Measurements from ENCODE around the gene JMJD7. TPM values are rescaled to one million over a fixed set of nuclear protein-coding genes. Genes with fewer than 3 reads are reported as not detected.

Gene JMJD7
- total RNA-seq, 1 experiment from 2014 or later = 13.5 TPM

DNA sequence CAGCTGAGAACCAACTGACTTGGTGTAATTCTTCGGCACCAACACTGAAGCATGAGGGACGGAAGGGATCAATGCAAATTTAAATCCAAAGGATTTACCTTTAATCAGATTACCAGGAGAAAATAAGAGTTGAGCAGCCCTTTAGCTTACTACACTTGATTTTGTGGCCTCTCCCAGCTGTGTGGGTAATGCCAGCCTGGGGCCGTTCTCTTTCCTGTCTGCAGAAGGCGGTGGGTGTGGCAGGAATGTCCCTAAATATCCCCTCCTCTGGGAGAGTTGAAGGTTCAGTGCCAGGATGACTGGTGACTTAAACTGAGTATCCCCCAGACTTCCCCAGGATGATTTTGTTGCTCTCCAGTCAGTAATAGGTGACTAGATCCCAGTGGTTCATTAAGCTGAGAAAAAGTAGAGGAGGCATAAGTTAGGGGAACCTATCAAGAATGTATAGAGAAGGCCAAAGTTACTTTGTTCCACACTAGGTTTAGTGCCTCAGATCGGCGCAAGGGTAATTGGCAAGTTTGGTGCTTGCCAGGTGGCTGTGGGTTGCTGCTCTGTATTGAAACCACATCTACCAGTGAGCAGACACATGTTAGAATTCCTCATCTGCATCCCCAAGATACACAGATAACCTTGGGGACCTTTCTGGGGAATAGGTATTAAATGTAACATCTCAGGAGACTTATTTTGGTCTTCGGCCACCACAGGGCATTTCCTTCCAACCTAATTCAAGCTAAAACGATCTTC, 30.5 kb upstream of the JMJD7 start:
- Histone ChIP-seq H3K79me2 (ENCODE audit: insufficient read depth, low read length) (no peaks in the 10 kb centered on the region), H3K4me3 (replicated peaks in 1 of 2; ENCODE audit: low read depth in 1 of 2, low read length in 2 of 2) (no peak overlapping the region), H3K4me2 (ENCODE audit: low read length) (no peak overlapping the region), H3K36me3 (ENCODE audit: control insufficient read depth in 1 of 2, insufficient read depth in 2 of 2, low read length in 2 of 2) (0 out of 4 replicates have a peak, but pooled peaks cover 0 to 8% of the 10 kb centered on the region in 2 experiments), H3K4me1 (ENCODE audit: control insufficient read depth in 1 of 2, insufficient read depth in 2 of 2, low read length in 2 of 2) (peaks cover 5 to 30% of the 10 kb centered on the region in 2 experiments; a peak in 3 of 4 replicates), H3K9ac (ENCODE audit: low read length) (no peak overlapping the region), H3K27me3 (ENCODE audit: insufficient read depth, low read length) (no peaks in the 10 kb centered on the region), H3K27ac (ENCODE audit: low read depth, low read length) (no peak overlapping the region), H3K9me3 (ENCODE audit: control insufficient read depth in 1 of 2, insufficient read depth in 1 of 2, low read depth in 1 of 2, low read length in 2 of 2) (no peaks in the 10 kb centered on the region), H3K9me2 (ENCODE audit: insufficient read depth) (no peaks in the 10 kb centered on the region), H4K20me1 (ENCODE audit: insufficient read depth) (no peaks in the 10 kb centered on the region), H2AFZ (ENCODE audit: low read depth, low read length, poor library complexity, severe bottlenecking) (no peak overlapping the region)
- ChIA-PET RAD21 (ENCODE audit: low non-redundant PET in 1 of 2, low total read pairs in 2 of 2, uncharacterized antibody in 2 of 2, unreplicated experiment in 2 of 2) (no interaction called here), POLR2A (no interaction called here), CTCF (interaction anchor here (1.0 to 1.1 kb wide), 2 partner anchors 23 kb away, joined by 3 to 4 read pairs; partner anchors contain the start of gene MAPKBP1)
- TF ChIP-seq, protein P1, sequence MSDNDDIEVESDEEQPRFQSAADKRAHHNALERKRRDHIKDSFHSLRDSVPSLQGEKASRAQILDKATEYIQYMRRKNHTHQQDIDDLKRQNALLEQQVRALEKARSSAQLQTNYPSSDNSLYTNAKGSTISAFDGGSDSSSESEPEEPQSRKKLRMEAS (IDR thresholded peaks at IDR 0.05) = no peak
- TF ChIP-seq YY1 (IDR thresholded peaks at IDR 0.05; ENCODE audit: extremely low read depth, insufficient replicate concordance, low read depth, low read length) = no peak
- TF ChIP-seq ELF1 (IDR thresholded peaks at IDR 0.05; ENCODE audit: borderline replicate concordance, low read depth) = no peak
- TF ChIP-seq EGR1 (IDR thresholded peaks at IDR 0.05; ENCODE audit: low read depth) = no peak
- TF ChIP-seq TCF7L2 (IDR thresholded peaks at IDR 0.05; ENCODE audit: borderline replicate concordance, extremely low read depth, insufficient read depth, insufficient read length) = no peak
- no peak for TF ChIP-seq RAD21 (IDR thresholded peaks at IDR 0.05; ENCODE audit: low read depth)
- TF ChIP-seq ZFX (IDR thresholded peaks at IDR 0.05) = no peak
- TF ChIP-seq CBX3 (IDR thresholded peaks at IDR 0.05; ENCODE audit: low read depth) = no peak
- no peak for TF ChIP-seq SP1 (IDR thresholded peaks at IDR 0.05; ENCODE audit: low read depth)
- TF ChIP-seq, protein P2, sequence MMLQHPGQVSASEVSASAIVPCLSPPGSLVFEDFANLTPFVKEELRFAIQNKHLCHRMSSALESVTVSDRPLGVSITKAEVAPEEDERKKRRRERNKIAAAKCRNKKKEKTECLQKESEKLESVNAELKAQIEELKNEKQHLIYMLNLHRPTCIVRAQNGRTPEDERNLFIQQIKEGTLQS (IDR thresholded peaks at IDR 0.05) = no peak
- TF ChIP-seq, protein P3, sequence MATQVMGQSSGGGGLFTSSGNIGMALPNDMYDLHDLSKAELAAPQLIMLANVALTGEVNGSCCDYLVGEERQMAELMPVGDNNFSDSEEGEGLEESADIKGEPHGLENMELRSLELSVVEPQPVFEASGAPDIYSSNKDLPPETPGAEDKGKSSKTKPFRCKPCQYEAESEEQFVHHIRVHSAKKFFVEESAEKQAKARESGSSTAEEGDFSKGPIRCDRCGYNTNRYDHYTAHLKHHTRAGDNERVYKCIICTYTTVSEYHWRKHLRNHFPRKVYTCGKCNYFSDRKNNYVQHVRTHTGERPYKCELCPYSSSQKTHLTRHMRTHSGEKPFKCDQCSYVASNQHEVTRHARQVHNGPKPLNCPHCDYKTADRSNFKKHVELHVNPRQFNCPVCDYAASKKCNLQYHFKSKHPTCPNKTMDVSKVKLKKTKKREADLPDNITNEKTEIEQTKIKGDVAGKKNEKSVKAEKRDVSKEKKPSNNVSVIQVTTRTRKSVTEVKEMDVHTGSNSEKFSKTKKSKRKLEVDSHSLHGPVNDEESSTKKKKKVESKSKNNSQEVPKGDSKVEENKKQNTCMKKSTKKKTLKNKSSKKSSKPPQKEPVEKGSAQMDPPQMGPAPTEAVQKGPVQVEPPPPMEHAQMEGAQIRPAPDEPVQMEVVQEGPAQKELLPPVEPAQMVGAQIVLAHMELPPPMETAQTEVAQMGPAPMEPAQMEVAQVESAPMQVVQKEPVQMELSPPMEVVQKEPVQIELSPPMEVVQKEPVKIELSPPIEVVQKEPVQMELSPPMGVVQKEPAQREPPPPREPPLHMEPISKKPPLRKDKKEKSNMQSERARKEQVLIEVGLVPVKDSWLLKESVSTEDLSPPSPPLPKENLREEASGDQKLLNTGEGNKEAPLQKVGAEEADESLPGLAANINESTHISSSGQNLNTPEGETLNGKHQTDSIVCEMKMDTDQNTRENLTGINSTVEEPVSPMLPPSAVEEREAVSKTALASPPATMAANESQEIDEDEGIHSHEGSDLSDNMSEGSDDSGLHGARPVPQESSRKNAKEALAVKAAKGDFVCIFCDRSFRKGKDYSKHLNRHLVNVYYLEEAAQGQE (IDR thresholded peaks at IDR 0.05; ENCODE audit: low read depth) = no peak
- TF ChIP-seq POLR2AphosphoS5 (IDR thresholded peaks at IDR 0.05; ENCODE audit: low read depth, low read length) = no peak
- no peak for TF ChIP-seq EZH2phosphoT487 (IDR thresholded peaks at IDR 0.05; ENCODE audit: borderline replicate concordance)
- TF ChIP-seq, protein P4, sequence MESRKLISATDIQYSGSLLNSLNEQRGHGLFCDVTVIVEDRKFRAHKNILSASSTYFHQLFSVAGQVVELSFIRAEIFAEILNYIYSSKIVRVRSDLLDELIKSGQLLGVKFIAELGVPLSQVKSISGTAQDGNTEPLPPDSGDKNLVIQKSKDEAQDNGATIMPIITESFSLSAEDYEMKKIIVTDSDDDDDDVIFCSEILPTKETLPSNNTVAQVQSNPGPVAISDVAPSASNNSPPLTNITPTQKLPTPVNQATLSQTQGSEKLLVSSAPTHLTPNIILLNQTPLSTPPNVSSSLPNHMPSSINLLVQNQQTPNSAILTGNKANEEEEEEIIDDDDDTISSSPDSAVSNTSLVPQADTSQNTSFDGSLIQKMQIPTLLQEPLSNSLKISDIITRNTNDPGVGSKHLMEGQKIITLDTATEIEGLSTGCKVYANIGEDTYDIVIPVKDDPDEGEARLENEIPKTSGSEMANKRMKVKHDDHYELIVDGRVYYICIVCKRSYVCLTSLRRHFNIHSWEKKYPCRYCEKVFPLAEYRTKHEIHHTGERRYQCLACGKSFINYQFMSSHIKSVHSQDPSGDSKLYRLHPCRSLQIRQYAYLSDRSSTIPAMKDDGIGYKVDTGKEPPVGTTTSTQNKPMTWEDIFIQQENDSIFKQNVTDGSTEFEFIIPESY (IDR thresholded peaks at IDR 0.05; ENCODE audit: extremely low read depth, insufficient replicate concordance, low read length) = no peak
- no peak for TF ChIP-seq SRF (IDR thresholded peaks at IDR 0.05; ENCODE audit: low read depth)
- no peak for TF ChIP-seq FOSL1 (IDR thresholded peaks at IDR 0.05; ENCODE audit: low read depth)
- no TSS peak for BruUV-seq (replicated peaks)
- intact Hi-C loops (cut with micrococcal nuclease) = no loop called here
- ATAC-seq (no peak), DNase-seq (ENCODE audit: low read depth, low spot score) (no peak)

Data from HCT116 (cell line).